MG63 (cell line): ENCODE data around the gene TCF4. TPM values are rescaled to one million over a fixed set of nuclear protein-coding genes. Genes with fewer than 3 reads are reported as not detected.

Experiments
- DNase-seq: peaks from one replicate; pipeline ENCODE4 v3.0.0-alpha.2; 2020
- H3K27me3 ChIP-seq: fragments of 250-450 bp; sonication (Bioruptor Pico); 2 replicates; pipeline ENCODE4 v1.5.1; 2020; ENCODE audit warnings: mild to moderate bottlenecking, moderate library complexity
- H3K36me3 ChIP-seq: fragments of 250-450 bp; sonication (Bioruptor Pico); 2 replicates; pipeline ENCODE4 v1.5.1; 2020; ENCODE audit warnings: mild to moderate bottlenecking, moderate library complexity
- H3K4me3 ChIP-seq: fragments of 250-450 bp; sonication (Bioruptor Pico); 2 replicates; pipeline ENCODE4 v1.5.1; 2020; ENCODE audit warnings: mild to moderate bottlenecking, moderate library complexity
- H3K9me3 ChIP-seq: fragments of 250-450 bp; sonication (Bioruptor Pico); 2 replicates; pipeline ENCODE4 v1.5.1; 2020; ENCODE audit warnings: mild to moderate bottlenecking, moderate library complexity
- total RNA-seq: library from RNA; depleted of rRNA; stranded (reverse); fragments of >200 nt; shearing (Covaris generic); gene quantifications from 2 replicates; pipeline ENCODE4 v1.2.3, GENCODE V29; 2014; ENCODE audit warnings: low replicate concordance

TCF4 gene
- total RNA-seq, 1 experiment from 2014 or later = 20.3 TPM

DNA sequence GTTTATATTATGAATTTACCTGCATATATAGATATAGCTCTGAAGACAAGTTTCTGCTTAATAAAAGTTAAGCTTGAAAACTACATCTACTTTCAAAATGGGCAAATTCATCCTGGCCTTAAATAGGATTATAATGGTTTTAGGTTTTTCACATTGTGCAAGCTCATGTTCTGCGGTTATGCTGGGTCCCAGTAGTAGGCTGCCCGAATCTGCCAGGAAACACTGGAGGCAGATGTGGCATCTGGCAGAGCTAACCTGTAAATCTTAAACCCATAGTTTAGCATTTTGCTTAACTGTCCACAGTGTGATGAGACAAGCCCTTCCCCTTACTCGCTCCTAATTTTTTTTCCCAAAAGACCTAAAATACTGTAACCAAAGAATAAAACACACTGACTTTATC lies 234.2 kb downstream of the TCF4 start:
- H3K4me3 ChIP-seq = no peak overlapping the region
- H3K9me3 ChIP-seq = no peaks in the 10 kb centered on the region
- H3K27me3 ChIP-seq = no peaks in the 10 kb centered on the region
- no peaks in the 10 kb centered on the region for H3K36me3 ChIP-seq
- no peak for DNase-seq

- H3K27me3 ChIP-seq = no peaks in the 10 kb centered on the region
- H3K36me3 ChIP-seq = no peaks in the 10 kb centered on the region
- no peaks in the 10 kb centered on the region for H3K9me3 ChIP-seq
- DNase-seq = no peak
- H3K4me3 ChIP-seq = no peak overlapping the region
These were observed 234.6 kb downstream of the TCF4 start for GRCh38 chr18:55353391-55353790.

GRCh38 chr18:55351980-55352714 lies 235.8 kb downstream of the TCF4 start:
- Histone ChIP-seq H3K9me3 (no peaks in the 10 kb centered on the region), H3K36me3 (no peaks in the 10 kb centered on the region), H3K4me3 (no peak overlapping the region), H3K27me3 (no peaks in the 10 kb centered on the region)
- DNase-seq = no peak

DNA sequence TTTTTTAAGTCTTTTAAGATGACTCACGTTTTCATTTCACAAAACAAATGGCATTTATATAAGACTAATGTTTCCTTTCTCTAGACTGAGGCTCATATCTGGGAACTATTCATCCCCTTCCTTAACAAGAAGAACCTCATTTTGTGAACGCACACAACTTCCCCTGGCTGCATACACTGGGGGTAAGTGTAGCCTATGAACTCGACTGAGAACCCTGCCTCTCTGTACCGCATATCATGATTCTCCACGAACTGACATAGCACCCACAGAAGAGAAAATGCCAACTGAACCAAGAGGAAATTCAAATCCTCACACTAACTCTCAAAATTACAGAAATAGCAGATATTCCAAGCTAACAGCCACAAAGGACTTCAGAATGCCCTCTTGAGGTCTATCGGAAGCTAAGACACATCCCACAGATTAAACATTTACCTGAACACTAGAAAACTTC lies 236.7 kb downstream of the TCF4 start:
- H3K9me3 ChIP-seq = no peaks in the 10 kb centered on the region
- DNase-seq = no peak
- no peak overlapping the region for H3K4me3 ChIP-seq
- no peaks in the 10 kb centered on the region for H3K27me3 ChIP-seq
- no peaks in the 10 kb centered on the region for H3K36me3 ChIP-seq

GRCh38 chr18:55349685-55350084 lies 238.3 kb downstream of the TCF4 start:
- H3K9me3 ChIP-seq = no peaks in the 10 kb centered on the region
- no peak for DNase-seq
- no peaks in the 10 kb centered on the region for H3K36me3 ChIP-seq
- H3K4me3 ChIP-seq = no peak overlapping the region
- no peaks in the 10 kb centered on the region for H3K27me3 ChIP-seq

GRCh38 chr18:55346961-55347740 lies 240.8 kb downstream of the TCF4 start:
- no peak for DNase-seq
- Histone ChIP-seq H3K27me3 (no peaks in the 10 kb centered on the region), H3K9me3 (no peaks in the 10 kb centered on the region), H3K36me3 (no peaks in the 10 kb centered on the region), H3K4me3 (no peak overlapping the region)

DNA sequence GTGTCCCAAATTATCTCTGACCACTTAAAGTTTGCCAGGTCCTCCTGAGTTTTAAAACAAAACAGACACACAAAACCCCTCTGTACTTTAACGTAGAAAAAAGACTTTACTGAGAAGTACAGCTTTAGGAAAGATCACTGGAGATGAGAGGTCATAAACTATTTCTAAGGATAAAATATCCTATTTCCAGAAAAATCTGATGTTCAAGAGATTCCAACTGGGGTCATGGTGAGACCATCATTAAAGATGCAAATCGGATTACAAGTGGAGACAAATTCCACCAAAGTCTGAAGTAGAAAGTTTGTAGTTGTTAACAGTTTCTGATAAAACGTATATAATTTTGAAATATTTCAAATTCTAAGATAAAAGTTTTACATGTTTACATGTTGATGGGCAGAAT lies 241.6 kb downstream of the TCF4 start:
- Histone ChIP-seq H3K36me3 (no peaks in the 10 kb centered on the region), H3K9me3 (no peaks in the 10 kb centered on the region), H3K27me3 (no peaks in the 10 kb centered on the region), H3K4me3 (no peak overlapping the region)
- DNase-seq = no peak

- Histone ChIP-seq H3K27me3 (no peaks in the 10 kb centered on the region), H3K36me3 (no peaks in the 10 kb centered on the region), H3K4me3 (no peak overlapping the region), H3K9me3 (no peaks in the 10 kb centered on the region)
- no peak for DNase-seq
These were observed 242.7 kb downstream of the TCF4 start for GRCh38 chr18:55345103-55345950.

DNA sequence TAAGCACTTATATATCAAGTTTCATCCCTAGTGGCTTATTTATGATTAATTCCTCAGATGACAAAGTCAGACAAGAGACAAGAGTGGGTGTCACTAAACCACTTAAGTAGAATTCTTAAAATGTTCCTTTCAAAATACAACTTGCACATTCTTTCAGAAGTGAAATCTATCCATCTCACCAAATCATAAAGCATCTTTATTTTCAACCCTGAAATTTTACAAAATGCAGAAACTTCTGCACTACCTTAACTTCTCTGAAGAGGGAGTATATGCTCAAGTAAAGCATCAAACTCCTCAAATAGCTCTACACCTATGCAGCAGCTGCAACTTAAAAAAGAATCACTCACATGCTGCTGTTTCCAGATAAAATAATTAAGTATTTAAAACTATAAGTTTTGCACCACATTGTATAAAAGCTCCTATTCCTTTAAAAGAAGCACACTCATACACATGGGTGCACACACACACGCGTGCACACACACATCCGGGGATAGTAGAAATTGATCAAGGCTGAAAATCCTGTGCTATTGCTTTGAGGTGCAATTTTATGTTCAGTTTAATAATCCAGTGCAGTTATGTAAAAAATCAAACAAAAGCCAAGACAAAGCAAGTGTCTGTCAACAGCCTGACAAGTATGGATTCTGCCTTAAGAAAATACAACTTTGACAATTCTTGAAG lies 244.5 kb downstream of the TCF4 start:
- H3K9me3 ChIP-seq = no peaks in the 10 kb centered on the region
- DNase-seq = no peak
- no peak overlapping the region for H3K4me3 ChIP-seq
- H3K27me3 ChIP-seq = no peaks in the 10 kb centered on the region
- no peaks in the 10 kb centered on the region for H3K36me3 ChIP-seq

DNA sequence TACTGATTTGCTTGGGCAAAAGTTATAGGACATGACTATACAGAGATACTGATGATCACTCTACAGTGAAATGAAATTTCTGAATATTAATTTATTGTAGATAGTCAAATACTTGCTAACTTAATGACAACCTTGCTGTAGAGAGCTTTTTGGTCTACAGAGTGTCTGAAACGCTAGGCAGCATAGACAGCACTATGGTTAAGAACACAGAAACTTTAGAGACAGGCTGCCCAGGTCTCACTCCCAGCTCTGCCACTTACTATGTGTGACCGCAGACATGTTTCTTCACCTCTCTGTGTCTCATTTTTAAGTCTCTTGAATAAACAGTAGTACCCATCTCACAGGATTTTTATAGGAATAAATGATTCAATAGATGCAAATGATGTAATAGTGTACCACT lies 247.0 kb downstream of the TCF4 start:
- no peaks in the 10 kb centered on the region for H3K36me3 ChIP-seq
- no peak for DNase-seq
- no peaks in the 10 kb centered on the region for H3K27me3 ChIP-seq
- H3K4me3 ChIP-seq = no peak overlapping the region
- no peaks in the 10 kb centered on the region for H3K9me3 ChIP-seq

DNA sequence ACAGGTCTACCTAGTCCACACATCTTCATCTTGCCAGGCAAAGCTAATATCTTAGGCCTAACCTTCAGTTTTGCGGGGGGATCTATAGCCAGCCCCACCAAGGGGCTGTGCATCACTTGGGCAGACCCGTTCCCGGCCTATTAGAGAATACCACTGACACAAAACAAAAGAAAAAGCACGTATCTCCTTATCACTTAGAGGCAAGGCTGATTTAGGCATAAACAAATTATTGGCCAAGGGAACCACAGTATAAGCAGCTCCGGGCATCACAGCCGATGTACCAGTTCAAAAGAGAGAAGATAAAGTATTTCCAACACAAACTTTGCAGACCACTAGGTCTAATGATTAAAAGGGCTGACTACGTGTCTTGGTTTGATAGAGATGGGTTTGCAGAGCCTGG lies 248.0 kb downstream of the TCF4 start:
- Histone ChIP-seq H3K36me3 (no peaks in the 10 kb centered on the region), H3K27me3 (no peaks in the 10 kb centered on the region), H3K9me3 (no peaks in the 10 kb centered on the region), H3K4me3 (no peak overlapping the region)
- DNase-seq = no peak

DNA sequence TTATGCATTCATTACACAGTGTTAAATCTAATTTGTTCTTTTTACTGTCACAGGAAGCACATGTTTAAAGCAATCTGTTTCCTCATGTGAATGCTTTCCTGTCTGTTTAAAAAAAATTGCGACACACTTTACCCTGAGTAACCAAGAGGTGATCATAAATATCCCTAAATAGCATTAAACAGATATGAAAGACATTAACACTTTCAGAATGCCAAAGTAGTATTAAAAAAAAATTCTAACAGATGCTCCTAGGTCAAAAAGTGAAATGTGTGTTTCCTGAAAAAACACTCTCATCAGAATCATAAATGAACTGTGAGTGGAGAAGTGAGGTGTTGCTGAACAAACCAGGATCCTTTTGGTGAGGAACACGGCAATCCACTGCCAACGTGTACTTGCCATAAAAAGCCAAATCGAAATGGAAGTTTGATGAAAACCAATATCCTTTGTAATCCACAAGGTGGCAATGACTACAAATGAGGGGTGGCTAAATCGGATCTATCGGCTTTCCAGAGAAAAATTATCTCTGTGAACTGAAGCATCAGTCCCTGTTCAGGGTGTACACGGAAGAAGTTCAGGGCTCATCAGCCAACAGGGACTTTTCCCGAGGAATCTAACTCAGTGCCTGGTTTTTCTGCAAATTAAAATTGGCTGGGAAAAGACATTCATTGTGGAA lies 248.9 kb downstream of the TCF4 start:
- DNase-seq = no peak
- H3K4me3 ChIP-seq = no peak overlapping the region

GRCh38 chr18:55337908-55338521 lies 250.0 kb downstream of the TCF4 start:
- Histone ChIP-seq H3K36me3 (no peaks in the 10 kb centered on the region), H3K4me3 (no peak overlapping the region)
- no peak for DNase-seq

More for the DNA sequence above, 248.9 kb downstream of the TCF4 start:
- Histone ChIP-seq H3K9me3 (no peaks in the 10 kb centered on the region), H3K27me3 (no peaks in the 10 kb centered on the region), H3K36me3 (no peaks in the 10 kb centered on the region)

DNA sequence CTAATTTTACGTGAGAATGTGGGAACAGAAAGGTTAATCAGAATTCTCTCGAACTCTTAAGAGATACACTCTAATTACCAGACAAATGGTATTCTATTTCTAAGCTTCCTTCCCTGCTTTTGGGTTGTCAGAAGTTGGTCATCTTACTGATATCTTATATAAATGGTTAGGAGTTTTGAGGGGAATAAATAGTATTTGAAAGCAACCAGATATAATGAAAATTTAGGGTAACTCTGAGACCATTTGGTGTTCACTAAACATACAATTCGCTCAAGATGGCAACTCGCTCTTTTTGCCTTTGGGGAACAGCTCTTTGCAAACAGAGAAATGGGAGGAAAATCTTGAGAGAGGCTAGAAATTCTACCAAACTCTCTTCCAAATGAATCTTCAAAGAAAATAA lies 250.9 kb downstream of the TCF4 start:
- no peaks in the 10 kb centered on the region for H3K36me3 ChIP-seq
- no peaks in the 10 kb centered on the region for H3K27me3 ChIP-seq
- no peaks in the 10 kb centered on the region for H3K9me3 ChIP-seq
- DNase-seq = no peak
- H3K4me3 ChIP-seq = no peak overlapping the region

More at GRCh38 chr18:55337908-55338521, 250.0 kb downstream of the TCF4 start:
- H3K27me3 ChIP-seq = no peaks in the 10 kb centered on the region
- no peaks in the 10 kb centered on the region for H3K9me3 ChIP-seq

DNA sequence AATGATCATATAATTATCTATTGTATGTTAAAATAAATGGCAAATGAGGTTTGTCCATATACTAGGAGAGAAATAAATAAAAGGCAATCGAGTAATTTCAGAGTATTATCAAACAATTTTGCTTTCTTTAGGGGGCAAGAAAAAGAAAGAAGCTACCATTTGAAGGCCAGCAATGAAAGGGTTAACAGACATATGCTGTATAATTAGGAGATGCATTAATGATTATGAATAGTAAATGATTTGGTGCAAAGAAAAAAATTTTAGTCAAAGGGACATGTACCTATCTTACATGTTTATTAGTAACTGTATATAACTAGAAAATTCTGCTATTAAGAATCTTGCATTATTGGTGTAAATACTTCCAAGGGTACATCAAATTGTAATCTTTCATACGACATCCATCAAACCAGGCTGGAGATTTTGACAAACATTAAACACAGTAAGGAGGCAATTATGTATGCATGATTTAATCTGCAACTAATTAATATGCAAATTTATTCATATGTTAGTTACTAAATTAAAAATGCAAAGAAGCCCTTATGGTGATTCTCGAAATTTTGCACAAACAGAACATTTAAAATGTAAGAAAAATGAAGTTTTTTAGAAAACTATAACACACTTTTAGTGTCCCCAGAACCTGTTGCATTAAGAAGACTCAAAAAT lies 251.4 kb downstream of the TCF4 start:
- no peaks in the 10 kb centered on the region for H3K9me3 ChIP-seq
- no peaks in the 10 kb centered on the region for H3K27me3 ChIP-seq
- no peak for DNase-seq

More for the DNA sequence above, 251.4 kb downstream of the TCF4 start:
- Histone ChIP-seq H3K4me3 (no peak overlapping the region), H3K36me3 (no peaks in the 10 kb centered on the region)
